GM18499 (cell line): ENCODE results near the gene SCAPER.
"Not testable (repeated sequence)": the region's sequence is repeated elsewhere in the genome, so short reads cannot be mapped to it uniquely, and the experiment has no call there.

Source experiments
- ATAC-seq: cut with Tn5 transposase; IDR thresholded peaks from one replicate; pipeline ENCODE4 v1.9.1; 2021; ENCODE audit warnings: moderate number of reproducible peaks; ENCODE audit not compliant: insufficient read depth, unreplicated experiment

Gene SCAPER

GRCh38 chr15:76335307-76336253 lies 569.6 kb downstream of the SCAPER start:
- no peak for ATAC-seq

- no peak for ATAC-seq
Observed at GRCh38 chr15:76334438-76335306, 570.5 kb downstream of the SCAPER start.

GRCh38 chr15:76333720-76334437 lies 571.3 kb downstream of the SCAPER start:
- no peak for ATAC-seq

DNA sequence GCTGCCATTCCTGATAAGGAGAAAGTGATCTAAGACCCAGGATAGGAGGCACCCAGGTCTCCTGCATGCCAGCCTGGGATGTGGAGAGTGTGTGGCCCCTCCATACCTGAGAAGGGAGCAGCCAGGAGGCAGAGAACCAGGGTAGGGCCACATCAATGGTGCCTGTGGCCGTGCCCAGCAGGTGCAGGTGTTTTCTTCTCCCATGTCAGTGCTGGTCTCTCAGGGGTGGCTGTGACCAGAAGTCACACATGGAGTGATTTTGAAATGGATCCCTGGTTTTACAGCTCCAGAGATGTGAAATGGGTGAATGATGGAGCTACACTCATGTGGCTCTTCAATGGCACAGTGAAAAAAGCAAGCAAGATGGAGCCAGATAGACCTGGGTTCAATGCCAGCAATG lies 571.8 kb downstream of the SCAPER start:
- ATAC-seq = no peak

- ATAC-seq = no peak
Observed at GRCh38 chr15:76332796-76333195, 572.3 kb downstream of the SCAPER start.

- ATAC-seq = no peak
Observed at GRCh38 chr15:76330080-76330680, 575.0 kb downstream of the SCAPER start.

DNA sequence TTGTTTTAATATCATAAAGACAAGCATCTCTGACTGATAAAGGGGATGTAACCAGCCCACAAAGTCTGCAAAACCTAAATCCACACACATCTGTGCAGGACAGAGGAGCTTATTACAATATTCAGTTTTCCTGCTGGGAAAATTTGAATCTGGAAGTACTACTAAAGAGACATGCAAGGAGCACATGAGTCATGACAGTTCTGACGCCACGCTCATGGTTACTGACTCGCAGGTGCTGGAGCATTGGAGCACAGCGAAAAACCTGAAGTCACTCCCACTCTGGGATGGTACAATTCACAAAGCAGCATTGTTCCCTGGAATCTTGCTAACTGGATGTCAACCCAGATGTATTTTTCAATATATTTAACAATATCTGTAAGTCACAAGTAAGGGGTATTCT lies 576.2 kb downstream of the SCAPER start:
- ATAC-seq = no peak

DNA sequence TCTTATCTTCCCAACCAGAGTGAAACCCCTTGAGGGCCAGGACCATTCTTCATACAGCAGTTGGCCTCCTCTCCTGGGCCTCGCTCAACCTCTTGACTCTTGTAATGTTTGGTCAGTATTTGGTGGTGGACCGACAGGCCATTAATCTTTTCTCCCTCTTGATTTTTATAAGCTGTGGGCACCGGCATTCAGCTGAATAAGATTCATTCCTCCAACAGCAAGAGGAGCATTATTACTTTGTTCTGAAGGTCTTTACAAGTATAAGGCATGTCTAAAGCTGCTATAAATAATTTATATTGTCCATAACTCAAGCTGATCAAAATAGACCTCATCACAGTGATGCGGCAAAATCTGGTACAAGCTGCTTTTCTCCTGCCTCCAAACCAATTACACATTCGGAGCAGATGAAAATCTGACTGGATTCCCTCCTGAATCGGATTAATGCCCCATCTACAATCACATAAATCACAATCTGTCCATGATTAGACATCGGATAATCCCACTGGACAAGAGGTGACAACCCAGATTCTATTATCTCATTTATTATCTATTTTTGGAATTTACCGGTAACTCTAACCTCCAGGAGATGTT lies 576.9 kb downstream of the SCAPER start:
- no peak for ATAC-seq

GRCh38 chr15:76327191-76328105 lies 577.7 kb downstream of the SCAPER start:
- ATAC-seq = no peak

GRCh38 chr15:76325704-76326103 lies 579.4 kb downstream of the SCAPER start:
- ATAC-seq = no peak

DNA sequence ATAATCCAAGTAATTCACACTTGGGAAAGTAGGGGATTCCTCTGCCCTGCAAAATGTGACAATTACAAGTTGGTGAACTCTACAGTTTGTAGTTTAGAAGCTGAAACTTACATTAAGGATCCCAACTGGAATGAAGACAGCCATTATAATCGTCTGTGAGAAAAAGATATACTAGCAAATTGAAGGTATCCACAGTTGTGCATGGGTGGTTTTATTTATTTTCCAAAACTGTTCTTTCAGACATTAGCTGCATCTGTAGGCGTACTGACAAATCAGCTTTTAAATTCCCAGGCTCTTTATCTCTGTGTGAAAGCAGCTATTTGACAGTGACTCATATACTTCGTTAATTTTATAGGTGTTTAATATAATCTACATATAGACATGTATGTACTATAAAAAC lies 581.1 kb downstream of the SCAPER start:
- ATAC-seq = no peak

DNA sequence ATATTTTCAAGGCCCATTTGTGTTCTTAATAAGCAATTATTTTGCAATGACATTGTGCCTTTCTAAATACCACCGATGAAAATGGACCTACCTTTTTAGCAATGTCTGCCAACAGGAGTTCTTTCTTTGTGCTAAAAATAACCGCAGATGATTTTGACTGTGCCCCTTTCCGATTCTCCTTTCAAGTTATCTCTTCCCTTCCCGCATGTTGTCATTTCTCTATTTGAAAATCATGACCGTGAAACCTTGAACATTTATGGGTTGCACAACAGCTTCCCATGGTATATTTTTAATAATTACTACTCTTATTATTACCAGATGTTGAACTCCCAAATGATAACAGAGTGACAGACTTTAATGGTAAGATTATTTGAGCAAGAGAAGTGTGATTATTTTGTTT lies 583.5 kb downstream of the SCAPER start:
- no peak for ATAC-seq

DNA sequence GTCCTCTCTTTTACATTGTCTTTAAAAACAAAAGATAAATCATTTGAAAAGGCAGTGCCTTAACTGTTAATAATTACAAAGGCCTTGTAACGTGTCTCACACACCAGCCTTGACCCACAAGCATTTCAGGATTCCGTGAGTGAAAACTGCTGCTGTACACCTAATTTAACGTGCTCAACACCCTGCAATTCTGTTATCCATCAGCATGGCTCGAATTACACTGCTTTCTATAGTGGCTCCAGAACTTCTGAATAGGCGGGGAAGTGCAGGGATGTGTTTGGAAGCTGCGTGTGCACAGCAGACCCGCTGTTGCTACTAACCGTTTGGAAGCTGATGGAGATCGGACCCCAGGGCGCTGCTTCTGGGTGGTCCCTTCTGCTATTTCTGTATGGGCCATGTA lies 584.0 kb downstream of the SCAPER start:
- ATAC-seq = no peak

- ATAC-seq = no peak
Observed at GRCh38 chr15:76320012-76320411, 585.1 kb downstream of the SCAPER start.

DNA sequence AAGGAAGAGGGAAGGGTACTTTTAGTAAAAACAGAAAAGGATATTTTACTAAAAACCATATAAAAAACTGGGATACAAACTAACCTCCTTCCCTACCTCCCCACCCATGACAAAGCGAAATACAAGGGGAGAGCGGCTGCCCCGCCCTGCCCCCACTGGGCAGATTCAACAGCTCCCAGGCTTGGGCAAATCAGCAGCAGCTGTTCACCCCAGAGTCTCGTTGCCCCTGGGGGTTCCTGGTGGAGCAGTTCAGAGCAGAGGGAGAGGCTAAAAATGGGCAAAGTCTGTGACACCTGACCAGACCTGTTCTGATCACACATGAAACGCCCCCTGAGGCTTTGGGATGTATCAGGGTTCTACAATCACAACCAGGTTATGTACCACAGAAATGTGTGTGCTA lies 591.4 kb downstream of the SCAPER start:
- no peak for ATAC-seq

- ATAC-seq = not testable (repeated sequence)
Observed at GRCh38 chr15:76313175-76313567, 592.0 kb downstream of the SCAPER start.

GRCh38 chr15:76312540-76313174 lies 592.5 kb downstream of the SCAPER start:
- no peak for ATAC-seq
